Cerebellar cortex (tissue), 1 donor: Measurements from ENCODE around the gene CSF1R.

Experiments
- DNase-seq: peaks from one replicate; pipeline ENCODE4 v3.0.0-alpha.2; 2015; ENCODE audit warnings: low spot score

Gene CSF1R

DNA sequence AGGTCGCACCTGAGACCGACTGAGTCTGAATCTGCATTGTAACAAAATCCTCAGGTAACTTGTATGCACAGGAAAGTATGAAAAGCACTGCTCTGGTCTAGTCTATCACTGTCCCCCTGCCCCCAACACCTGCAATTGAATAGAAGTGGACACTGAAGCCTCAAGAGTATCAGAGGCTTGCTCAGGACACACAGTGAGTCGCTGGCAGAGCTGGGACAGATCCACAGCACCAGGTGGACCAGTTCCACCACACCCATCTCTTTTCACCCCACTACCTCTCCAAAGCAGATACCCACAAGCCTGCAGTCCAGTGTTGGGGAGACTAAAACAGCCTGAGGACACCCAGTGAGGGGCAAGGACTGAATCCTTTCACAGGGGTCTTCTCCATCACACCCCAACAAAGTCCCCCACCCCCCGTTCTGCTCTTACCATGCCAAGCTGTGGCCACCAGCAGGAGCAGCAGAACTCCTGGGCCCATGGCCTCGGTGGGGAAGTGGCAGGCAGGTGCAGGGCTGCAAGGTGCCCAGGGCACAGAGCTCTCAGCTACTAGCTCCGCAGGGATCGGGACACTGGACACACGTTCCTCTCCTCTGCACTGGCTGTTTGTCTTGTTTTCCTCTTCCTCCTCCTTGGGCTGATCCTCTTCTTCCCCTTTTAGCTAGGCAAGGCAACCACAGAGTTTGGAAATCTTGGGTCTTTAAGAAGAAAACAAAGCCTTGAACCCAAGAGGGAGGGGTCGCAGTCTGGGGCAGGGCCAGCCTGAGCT, at the start of gene CSF1R:
TSS of gene CSF1R (minus strand) at position 605 of the 766 bp plus-strand sequence. CDS start at position 478, 127 bp downstream.
- no peak for DNase-seq

DNA sequence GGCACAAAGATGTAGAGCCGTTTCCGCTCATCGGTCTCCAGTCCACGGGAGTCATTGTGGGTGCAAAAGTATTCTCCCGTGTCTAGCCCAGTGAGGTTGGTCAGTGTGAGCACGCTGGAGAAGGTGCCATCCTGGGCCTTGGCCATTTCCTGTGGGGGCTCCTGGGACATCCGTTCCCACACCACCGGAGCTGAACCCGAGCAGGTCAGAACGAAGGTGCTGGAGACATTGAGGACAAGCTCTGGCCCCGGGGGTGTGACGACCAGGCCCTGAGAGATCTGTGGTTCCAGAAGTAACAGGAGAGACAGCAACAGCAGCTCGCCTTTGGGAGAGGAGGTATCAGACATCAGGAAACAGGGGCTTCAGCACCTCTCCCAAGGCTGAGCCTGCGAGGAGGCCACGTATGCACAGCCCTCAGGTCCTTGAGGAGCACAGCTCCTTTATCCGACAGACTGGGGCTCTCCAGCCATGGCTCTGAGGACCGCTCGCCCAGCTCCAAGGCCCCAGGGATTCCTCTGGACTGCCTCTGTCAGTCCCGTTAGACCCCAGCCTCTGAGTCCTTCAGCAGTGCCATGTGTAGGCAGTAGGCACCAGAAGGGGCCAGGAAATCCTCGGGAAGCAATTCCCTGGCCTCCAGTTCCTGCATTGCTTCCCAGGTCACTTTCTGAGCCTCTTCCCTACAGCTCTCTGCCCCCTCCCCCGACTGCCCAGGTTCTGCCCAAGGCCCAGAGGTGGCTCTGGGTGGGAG, 49.4 kb upstream of the CSF1R start:
- no peak for DNase-seq

DNA sequence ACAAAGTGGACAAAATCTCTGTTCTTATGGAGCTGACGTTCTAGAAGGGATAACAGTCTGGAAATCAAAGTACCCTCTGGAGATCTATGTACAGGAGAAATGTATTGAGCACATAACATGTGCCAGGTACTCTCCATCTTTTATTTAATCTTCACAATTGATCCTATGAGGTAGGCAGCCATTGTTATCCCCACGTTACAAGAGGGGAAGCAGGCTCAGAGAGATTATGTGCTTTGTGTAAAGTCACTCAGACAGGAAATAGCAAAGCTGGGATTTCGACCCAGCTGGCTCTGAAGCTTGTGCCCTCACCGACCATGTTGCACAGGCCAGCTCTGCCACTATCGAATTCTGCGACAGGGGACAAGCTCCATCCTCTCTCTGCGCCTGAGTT, 47.8 kb upstream of the CSF1R start:
- no peak for DNase-seq

DNA sequence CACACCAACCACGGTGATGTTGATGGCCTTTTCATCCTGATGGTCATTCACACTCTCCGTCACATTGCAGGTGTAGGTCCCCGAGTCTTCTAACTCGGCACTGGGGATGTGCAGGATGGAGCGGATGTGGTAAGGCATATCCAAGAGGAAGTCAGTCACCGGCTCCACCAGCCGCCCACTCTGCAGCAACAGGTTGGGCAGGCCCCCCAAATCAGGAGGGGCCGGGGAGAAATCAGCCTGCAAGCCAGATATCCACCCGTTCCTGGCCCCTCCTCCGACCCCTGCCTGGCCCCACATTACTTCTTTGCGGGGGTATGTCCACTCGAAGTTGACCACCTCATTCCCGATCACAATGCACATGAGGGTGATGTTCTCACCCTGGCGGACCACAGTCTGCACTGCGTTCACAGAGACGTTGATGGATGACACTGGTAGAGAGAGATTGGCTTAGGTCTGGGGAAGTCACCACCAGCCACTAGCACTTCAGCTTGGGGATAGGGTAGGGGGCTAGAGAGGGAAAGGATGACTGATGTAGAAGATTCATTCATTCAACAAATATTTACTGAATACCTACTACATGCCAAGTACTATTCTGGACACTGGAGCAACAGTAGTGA, 47.3 kb upstream of the CSF1R start:
- DNase-seq, result no peak

DNA sequence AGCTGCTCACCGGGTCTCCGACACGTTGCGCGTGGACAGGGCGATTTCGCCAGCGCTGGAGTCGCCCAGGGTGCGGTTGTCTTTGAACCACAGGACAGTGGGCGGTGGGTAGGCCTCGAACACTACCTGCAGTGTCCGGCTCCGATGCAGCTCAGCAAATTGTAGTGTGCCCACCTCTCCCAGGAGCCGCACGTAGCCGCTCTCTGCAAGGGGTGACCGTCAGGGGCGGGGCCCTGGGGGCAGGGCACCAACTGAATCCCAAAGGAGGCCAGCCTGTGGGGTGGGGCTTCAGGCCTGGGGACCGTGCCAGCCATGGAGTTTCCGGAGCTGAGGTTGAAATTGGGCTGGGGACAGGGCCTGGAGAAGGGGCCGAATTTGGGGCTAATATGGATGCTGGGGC, 46.4 kb upstream of the CSF1R start:
- no peak for DNase-seq

DNA sequence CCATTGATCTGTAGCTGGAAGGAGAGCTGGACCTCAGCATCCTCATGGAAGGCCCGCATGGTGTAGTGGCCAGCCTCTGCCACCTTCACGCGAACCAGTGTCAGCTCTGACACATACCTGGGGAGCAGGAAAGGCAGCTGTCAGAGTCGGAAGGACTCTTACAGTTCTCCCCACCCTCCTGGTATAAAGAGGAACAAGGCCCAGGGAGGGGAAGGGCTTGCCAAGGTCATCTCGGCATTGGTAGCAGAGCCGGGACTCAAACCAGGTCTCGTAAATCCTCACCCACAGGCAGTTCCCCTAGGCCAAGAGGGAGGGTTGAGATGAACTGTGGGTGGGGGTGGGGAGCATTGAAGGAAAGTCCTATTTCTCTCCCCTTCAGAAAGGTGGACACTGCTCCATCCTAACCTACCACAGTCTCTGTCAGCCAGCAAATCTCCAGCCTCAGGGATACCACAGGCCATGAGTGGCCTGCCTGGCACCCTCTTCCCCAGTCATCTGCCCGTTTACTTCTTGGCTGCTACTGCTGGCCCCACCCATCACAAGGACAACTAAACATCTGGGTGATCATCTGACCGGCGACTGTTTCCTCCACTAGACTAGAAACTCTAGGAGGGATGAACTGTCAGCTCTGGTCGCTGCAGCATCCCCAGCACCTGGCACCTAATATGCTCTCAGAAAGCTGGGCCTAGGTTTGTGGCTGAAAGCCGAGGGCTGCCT, 45.8 kb upstream of the CSF1R start:
- DNase-seq, result no peak

DNA sequence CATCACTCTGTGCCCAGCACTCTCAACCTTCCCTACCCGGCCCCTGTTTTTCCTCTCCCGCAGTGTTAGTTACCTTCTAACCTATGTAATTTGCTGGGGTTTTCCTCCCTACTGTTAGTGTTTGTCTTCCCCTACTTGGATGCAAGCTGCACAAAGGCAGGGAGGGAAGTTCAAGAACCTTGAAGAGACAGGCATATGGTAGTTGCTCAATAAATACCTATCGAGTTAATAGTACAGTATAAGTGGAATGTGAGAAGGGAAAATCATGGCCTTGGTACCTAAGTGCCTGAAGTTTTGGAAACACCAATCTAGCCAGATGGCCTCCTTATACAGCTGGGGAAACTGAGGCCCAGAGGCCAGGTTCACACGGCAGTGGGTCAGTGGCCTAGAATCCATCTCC, 45.1 kb upstream of the CSF1R start:
- no peak for DNase-seq

DNA sequence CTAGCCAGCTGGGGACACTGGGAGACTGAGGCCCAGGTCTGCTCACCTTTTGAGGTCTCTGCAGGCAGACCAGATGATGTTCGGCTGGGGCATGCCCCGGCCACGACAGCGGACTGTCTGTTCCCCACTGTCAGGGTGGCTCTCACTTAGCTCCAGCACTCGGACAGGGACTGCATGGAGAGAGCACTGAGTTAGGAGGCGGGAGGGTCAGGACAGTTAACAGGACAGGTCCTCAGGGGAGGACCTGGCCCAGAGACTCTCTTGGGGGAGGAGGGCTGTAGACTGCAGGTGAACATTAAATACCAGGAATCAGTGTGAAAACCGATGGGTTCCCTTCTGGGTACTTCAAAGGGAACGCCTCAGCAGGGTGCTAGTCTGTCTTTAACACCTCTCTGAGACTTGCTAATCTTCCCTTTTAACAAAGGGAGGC, 44.2 kb upstream of the CSF1R start:
- DNase-seq, result no peak

DNA sequence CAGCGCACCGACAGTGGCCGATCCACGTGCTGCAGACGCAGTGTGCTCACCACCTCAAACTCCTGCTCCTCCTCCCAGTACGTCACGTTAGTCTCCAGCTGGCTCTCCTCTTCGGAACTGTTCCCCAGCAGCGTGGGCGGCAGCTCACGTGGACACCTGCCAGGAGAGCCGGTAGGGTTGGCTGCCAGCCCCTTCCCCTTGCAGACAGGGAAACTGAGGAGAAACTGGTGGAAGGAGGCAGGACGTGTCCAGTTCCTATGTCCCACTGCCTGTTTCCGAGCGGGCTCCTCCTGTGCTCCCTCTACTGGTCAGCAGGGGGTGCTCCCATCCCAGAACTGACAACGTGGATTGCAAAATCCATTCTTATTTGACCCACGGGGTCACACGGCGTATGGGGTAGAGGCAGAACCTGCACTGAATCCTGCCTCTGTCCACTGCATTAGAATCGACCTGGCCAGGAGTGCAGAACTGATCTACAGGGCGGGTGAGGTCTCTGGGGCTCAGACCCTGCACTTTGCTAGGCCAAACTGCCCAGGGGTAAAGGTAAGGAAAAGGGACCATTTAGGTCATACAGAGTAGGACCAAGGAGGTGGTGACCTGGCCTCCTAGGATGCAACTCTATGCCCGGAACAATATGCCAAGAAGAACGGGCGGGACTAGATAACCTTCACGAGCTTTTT, 43.6 kb upstream of the CSF1R start:
- peak; percentile 69 for DNase-seq

DNA sequence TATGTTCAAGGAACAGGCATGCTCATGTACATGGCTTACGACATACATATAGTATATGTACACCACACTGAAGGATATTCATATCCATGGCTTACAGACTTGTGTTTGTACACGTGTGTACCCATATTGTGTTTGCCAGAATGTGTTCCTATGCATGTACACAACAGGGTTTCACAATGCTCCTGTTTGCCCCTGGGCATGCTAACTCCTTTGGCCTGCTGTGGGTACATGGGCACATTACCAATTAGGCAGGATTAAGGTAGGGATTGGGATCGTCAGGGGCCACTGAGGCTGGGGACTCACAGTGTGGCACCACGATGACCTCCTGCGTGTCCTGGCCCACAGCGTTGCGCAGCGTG, 43.1 kb upstream of the CSF1R start:
- DNase-seq, result no peak

DNA sequence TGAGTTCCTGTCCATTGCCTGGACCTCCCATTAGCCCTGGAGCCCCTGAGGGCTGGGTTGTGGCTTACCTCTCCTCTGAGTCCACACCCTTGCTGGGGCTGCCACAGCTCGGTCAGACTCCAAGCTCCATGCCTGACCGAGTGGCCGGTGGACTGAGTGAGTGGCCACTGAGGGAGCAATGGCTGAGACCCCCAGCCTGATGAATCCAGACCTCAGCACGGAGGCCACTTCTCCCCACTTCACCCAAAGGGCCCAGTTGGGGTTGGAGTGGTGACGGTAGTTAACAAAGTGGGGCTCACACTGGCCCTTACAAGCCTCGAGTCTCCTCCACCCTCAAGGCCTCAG, 40.5 kb upstream of the CSF1R start:
- DNase-seq, result no peak

DNA sequence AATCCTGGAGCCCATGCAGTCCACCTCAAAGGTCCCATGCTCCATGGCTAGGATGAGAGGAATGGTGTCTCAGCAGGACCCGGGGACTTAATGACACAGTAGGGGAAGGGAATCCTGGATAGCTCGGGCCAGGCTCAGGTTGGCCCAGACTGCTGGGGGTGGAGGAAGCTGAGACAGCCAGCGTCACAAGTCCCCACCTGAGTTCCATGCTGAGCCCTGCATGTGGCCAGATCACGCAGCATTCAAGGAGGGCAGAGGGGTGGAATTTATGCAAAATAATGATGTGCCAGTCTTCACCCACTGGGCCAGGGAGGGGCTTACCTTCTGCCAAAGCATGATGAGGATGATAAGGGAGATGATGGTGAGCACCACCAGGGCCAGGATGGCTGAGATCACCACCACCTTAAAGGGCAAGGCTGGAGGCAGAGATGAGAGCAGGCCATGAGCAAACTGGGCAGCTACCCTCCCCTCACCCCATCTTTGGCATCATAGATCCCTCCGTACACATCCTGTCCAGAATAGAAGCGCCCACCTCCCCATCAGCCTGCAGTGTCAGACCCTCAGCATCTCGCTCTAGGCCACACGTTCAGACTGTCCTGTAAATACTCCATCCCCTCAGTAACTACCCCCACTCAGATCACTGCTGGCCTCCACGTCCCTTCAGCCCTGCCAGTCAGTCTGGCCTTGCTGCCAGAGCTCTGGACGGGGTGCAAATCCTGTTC, 40.0 kb upstream of the CSF1R start:
- no peak for DNase-seq

DNA sequence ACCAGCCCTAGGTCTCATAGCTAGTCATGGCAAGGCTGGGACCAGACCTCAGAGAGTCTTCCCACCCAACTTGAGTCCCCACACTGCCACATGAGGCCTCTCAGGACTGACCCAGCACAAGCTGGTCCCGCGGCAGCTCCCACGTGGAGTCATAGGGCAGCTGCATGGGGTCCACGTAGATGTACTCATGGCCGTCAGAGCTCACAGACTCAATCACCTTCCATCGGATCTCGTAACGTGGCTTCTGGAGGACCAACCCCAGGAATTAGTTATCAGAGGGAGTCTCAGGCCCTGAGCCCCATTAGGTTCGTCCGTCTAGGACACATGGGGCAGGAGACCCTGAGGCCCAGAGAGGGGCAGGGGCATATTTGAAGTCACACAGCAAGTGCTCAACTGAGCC, 39.0 kb upstream of the CSF1R start:
- no peak for DNase-seq

DNA sequence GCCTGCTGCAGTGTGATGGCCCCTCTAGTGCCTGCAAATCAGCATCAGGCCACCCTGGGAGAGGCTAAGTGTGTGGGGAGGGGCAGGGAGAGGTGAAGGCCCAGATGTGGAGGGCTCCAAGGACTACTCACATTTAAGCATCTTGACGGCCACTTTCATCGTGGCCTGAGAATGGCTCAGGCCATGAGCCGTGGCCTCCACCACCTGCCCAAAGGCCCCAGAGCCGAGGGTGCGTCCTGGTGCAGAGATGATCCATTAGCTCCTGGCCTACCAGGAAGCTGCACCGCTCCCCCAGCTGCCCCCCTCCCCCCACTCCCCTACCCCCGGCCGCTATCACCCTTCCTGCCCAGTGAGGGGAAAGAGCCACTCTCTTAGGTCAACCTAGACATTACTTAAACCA, 38.2 kb upstream of the CSF1R start:
- no peak for DNase-seq

DNA sequence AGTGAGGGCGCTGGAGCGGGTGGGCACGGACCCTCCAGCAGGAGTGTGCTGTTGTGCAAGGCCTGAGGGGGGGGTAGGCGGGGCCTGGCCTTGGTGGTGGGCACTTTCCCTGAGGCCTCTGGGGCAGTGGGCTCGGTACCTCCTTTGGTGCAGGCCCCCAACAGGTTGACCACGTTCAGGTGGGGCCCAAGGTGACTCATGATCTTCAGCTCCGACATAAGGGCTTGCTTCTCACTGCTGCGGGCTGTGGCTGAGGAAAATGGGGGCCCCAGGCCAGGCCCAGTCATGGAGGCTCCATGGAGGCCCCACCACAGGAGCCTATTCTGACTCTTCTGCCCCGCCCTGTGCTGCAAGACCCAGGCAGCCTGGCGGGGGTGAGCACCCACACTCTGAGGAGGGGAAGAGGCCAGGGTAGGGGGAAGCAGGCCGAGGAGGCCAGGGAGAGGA, 37.8 kb upstream of the CSF1R start:
- no peak for DNase-seq

DNA sequence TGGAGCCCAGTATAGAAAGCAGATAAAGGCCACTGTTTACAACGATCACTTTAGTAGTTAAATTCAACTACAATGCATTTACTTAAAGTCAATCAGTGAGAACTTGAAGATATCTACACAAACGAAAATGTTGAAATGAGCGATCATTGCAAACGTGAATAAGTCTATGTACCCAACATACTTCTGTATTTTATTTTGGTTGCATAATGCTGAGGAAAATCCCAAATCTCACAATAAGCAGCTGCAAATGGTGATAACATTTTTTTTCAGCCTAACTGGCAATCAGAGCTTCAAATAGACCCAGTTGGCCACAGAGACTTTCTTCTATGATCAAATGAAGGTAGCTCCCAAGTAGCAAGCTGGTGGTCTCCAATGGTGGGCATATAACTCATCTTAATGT, 37.2 kb upstream of the CSF1R start:
- no peak for DNase-seq

DNA sequence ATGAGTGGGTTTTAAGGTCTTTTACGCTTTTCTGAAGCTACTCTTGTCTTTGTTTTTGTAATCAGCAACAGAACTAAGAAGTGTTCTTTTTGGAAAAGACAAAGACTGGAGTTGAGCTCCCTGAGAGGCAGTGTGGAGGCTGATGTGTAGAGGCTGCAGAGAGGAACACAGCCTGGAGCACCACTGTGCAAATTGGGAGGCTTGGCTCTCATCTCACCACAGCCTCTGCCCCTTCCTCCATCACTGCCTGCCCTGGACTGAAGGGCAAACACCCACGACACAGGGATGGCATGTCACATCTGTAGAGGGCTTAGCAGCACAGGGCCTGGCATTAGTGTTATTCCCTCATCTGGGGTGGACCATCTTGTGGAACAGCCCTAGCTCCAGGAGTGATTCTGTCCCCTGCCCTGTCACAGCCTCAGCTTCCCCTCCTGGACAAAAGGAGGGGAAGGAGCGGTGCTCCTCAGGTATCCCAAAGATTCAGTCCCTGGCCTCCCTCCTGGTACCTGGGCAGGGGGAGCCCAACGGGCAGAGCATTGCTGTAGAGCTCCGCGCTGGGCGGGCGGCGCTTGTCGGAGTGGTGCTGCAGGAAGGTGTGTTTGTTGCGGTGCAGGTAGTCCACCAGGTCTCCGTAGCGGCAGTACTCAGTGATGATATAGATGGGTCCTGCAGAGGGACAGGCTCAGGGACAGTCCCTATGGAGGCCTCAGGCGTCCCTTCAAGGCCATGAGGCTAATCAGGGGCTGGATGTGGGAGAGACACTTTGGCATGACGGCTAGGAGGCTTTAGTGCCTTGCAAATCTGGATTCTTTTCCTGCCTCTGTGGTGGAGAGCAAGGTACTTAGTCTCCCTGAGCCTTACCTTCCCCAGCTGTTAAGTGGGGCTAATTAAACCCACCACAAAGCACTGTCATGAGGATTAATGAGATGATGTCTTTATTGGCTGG, 36.5 kb upstream of the CSF1R start:
- DNase-seq, result no peak

DNA sequence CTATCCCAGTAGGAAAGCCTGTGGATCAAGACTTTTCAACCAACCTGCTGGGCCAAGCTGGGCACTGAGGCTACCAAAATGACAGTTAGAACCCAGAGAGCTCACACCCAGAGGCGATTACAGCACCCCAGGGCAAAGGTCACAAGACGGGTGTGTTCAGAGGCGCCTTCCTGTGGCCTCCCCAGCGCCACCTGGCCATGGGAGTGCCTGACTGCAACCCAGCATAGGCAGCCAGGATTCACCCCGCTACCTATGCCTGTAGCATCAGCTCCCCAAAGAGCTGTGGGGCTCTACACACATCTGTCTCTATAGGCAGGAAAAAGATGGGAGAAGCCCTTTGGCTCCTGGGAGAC, 35.8 kb upstream of the CSF1R start:
- no peak for DNase-seq

DNA sequence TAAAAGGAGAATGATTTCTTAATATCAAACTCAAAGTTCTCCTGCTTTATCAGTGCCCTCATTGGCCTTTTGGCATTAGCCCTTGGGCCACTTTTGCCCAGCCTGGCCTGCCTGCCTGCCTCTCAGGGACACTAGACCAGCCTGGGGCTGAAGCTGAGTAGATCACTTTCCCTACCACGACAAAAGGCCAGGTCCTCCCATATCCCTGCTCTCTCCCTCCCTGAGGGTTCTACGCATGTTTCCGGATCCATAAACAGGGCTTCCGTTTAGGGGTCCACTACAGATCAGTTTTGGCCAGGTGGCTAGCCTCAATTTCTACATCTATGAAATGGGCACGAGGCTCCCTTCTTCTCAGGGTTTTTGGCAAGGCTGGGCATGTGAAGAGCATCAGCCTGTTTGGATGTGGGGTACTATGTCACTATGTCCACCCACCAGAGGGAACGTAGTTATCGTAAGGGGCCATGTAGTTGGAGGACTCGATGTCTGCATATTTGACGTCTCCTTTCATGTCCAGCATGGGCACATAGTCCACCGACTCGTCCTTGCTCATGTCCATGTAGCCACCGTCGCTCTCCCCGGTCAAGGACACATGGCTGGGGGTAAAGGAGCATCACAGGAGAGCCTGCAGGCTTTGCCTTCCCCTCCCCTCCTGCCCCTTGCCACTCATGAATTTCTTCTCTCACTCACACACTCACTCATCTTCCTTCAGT, 35.2 kb upstream of the CSF1R start:
- DNase-seq, result no peak
